ENCODE results near the gene TCF25. TPM values are rescaled to one million over a fixed set of nuclear protein-coding genes. Genes with fewer than 3 reads are reported as not detected.

The TCF25 gene
- total and polyA plus RNA-seq, 2 experiments from 2014 or later: 95.4 to 143 TPM

- Histone ChIP-seq H4K20me1 (replicated peaks; ENCODE audit: insufficient read depth) (peaks cover 5% of the 10 kb centered on the region; the same call in 1 of the 2 replicates), H3K4me3 (no peak overlapping the region), H2AFZ (no peak overlapping the region), H3K36me3 (ENCODE audit: insufficient read depth) (peaks cover 12% of the 10 kb centered on the region), H3K4me1 (ENCODE audit: insufficient read depth) (no peaks in the 10 kb centered on the region), H3K79me2 (replicated peaks; ENCODE audit: insufficient read depth) (no peaks in the 10 kb centered on the region), H3K27me3 (ENCODE audit: insufficient read depth) (no peaks in the 10 kb centered on the region), H3K27ac (ENCODE audit: low read depth) (no peak overlapping the region), H3K9me2 (ENCODE audit: insufficient read depth) (no peaks in the 10 kb centered on the region), H3F3A (replicated peaks; ENCODE audit: low read depth) (peaks cover 11% of the 10 kb centered on the region), H3K4me2 (no peak overlapping the region)
- DNase-seq (ENCODE audit: low spot score) (no peak), ATAC-seq (no peak)
- no peak overlapping the region for H3K4me3 Mint-ChIP-seq
- H3K36me3 Mint-ChIP-seq (ENCODE audit: low read depth): peaks cover 36% of the 10 kb centered on the region
- peaks cover 11% of the 10 kb centered on the region for H3K27me3 Mint-ChIP-seq (ENCODE audit: insufficient read depth, low read depth, poor library complexity)
- H3K4me1 Mint-ChIP-seq: no peaks in the 10 kb centered on the region
- TF ChIP-seq POLR2AphosphoS5 (IDR thresholded peaks at IDR 0.05; ENCODE audit: low read depth): no peak
- no peaks in the 10 kb centered on the region for H3K9me3 Mint-ChIP-seq
- no peak overlapping the region for H3K27ac Mint-ChIP-seq
Measured at GRCh38 chr16:89936034-89936433, 62.6 kb downstream of the TCF25 start.

- H3K4me2 ChIP-seq: no peak overlapping the region
- no peak overlapping the region for H3K27ac Mint-ChIP-seq
- H3K4me3 ChIP-seq: no peak overlapping the region
- no peak overlapping the region for H3K27ac ChIP-seq (ENCODE audit: low read depth)
- no peak overlapping the region for H3K4me3 Mint-ChIP-seq
- H3K79me2 ChIP-seq (replicated peaks; ENCODE audit: insufficient read depth): no peaks in the 10 kb centered on the region
- H3K36me3 ChIP-seq (ENCODE audit: insufficient read depth): peaks cover 12% of the 10 kb centered on the region
- H4K20me1 ChIP-seq (replicated peaks; ENCODE audit: insufficient read depth): peaks cover under 1% of the 10 kb centered on the region; the same call in 1 of the 2 replicates
- H3K4me1 Mint-ChIP-seq: no peaks in the 10 kb centered on the region
- no peaks in the 10 kb centered on the region for H3K4me1 ChIP-seq (ENCODE audit: insufficient read depth)
- no peaks in the 10 kb centered on the region for H3K9me2 ChIP-seq (ENCODE audit: insufficient read depth)
- H2AFZ ChIP-seq: no peak overlapping the region
- peaks cover 8% of the 10 kb centered on the region for H3F3A ChIP-seq (replicated peaks; ENCODE audit: low read depth)
- DNase-seq (ENCODE audit: low spot score) (no peak), ATAC-seq (no peak)
- no peaks in the 10 kb centered on the region for H3K27me3 ChIP-seq (ENCODE audit: insufficient read depth)
- no peaks in the 10 kb centered on the region for H3K9me3 Mint-ChIP-seq
- H3K27me3 Mint-ChIP-seq (ENCODE audit: insufficient read depth, low read depth, poor library complexity): peaks cover 11% of the 10 kb centered on the region
- TF ChIP-seq ZNF114 (CRISPR knock-in tag; IDR thresholded peaks at IDR 0.05) (no peak), CTCF (conservative IDR thresholded peaks at IDR 0.05; ENCODE audit: low read depth in 2 of 2) (no peak)
- peaks cover 31% of the 10 kb centered on the region for H3K36me3 Mint-ChIP-seq (ENCODE audit: low read depth)
Measured at GRCh38 chr16:89936508-89936907, 63.1 kb downstream of the TCF25 start.

GRCh38 chr16:89936981-89937380, 63.6 kb downstream of the TCF25 start:
- Mint-ChIP-seq H3K4me3 (no peak overlapping the region), H3K9me3 (no peaks in the 10 kb centered on the region), H3K27ac (no peak overlapping the region), H3K36me3 (ENCODE audit: low read depth) (peaks cover 30% of the 10 kb centered on the region), H3K4me1 (no peaks in the 10 kb centered on the region), H3K27me3 (ENCODE audit: insufficient read depth, low read depth, poor library complexity) (peaks cover 11% of the 10 kb centered on the region)
- Histone ChIP-seq H3K79me2 (replicated peaks; ENCODE audit: insufficient read depth) (no peaks in the 10 kb centered on the region), H3K27ac (ENCODE audit: low read depth) (no peak overlapping the region), H3K4me1 (ENCODE audit: insufficient read depth) (no peaks in the 10 kb centered on the region), H4K20me1 (replicated peaks; ENCODE audit: insufficient read depth) (no peaks in the 10 kb centered on the region), H2AFZ (no peak overlapping the region), H3K27me3 (ENCODE audit: insufficient read depth) (no peaks in the 10 kb centered on the region), H3K4me3 (no peak overlapping the region), H3F3A (replicated peaks; ENCODE audit: low read depth) (peaks cover 8% of the 10 kb centered on the region), H3K36me3 (ENCODE audit: insufficient read depth) (peaks cover 12% of the 10 kb centered on the region), H3K9me2 (ENCODE audit: insufficient read depth) (no peaks in the 10 kb centered on the region), H3K4me2 (no peak overlapping the region)
- no peak for DNase-seq (ENCODE audit: low spot score)
- ATAC-seq: no peak
- TF ChIP-seq EZH2 (IDR thresholded peaks at IDR 0.05; ENCODE audit: low read depth, unreplicated experiment) (no peak), REST (IDR thresholded peaks at IDR 0.05; ENCODE audit: unreplicated experiment) (no peak), POLR2AphosphoS5 (IDR thresholded peaks at IDR 0.05; ENCODE audit: low read depth) (no peak), CTCF (conservative IDR thresholded peaks at IDR 0.05; ENCODE audit: low read depth in 2 of 2) (no peak), JUNB (IDR thresholded peaks at IDR 0.05; ENCODE audit: unreplicated experiment) (no peak), ZNF331 (CRISPR knock-in tag; IDR thresholded peaks at IDR 0.05; ENCODE audit: low read depth) (no peak), EZH2phosphoT487 (IDR thresholded peaks at IDR 0.05; ENCODE audit: unreplicated experiment) (no peak), ZNF114 (CRISPR knock-in tag; IDR thresholded peaks at IDR 0.05) (no peak)

Data from GM23338 (cell line).